ENCODE measurements around the gene SIM2. TPM values are rescaled to one million over a fixed set of nuclear protein-coding genes. Genes with fewer than 3 reads are reported as not detected.
"Not testable (repeated sequence)": the region's sequence is repeated elsewhere in the genome, so short reads cannot be mapped to it uniquely, and the experiment has no call there.

The SIM2 gene
- polyA plus RNA-seq, 4 donors, result 0.04 to 0.28 TPM; not detected in 2

DNA sequence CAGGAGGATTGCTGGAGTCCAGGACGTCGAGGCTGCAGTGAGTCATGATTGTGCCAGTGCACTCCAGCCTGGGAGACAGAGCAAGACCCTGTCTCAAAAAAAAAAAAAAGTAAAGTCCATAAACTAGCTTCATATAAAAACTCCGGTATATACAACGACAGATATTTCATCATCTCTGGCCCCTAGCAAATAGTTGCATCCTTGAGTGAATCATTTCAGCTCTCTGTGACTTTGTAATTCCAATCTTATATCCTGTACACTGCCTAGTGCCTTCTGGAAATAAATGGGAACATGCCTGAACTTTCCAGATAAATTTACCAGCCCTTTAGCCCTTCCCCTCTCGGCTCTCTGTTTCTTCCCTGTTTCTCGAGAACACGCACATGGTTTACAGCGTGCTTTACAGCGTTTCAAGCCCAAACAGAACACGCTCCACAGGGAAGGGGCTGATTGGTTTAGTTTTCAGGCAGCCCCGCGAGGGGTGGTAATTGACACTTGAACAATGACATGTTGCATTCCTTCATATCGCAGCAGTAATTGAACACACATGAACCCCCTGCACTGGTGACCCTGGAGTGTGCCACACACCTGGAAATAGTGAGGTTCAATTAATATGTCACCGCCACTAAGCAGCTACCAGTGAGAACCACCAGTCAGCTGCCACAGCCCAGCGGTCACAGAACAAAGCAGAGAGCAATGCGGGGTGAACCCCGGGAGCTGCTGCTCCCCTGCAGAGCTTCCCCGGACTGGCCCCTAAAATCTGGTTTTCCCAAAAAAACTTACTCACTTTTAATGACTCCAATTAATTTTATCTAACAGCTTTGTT lies 35.7 kb upstream of the SIM2 start:
- Histone ChIP-seq H3K27me3 (ENCODE audit: control insufficient read depth in 3 of 3, insufficient read depth in 3 of 3, low read length in 3 of 3) (peaks cover 0 to 21% (median 15%) of the 10 kb centered on the region in 3 donors), H3K4me1 (ENCODE audit: control insufficient read depth in 3 of 3, insufficient read depth in 2 of 3, low read depth in 1 of 3, low read length in 2 of 3) (no peaks in the 10 kb centered on the region), H3K27ac (ENCODE audit: low read depth in 1 of 3, low read length in 2 of 3) (no peak overlapping the region), H3K4me3 (ENCODE audit: low read depth in 1 of 3, low read length in 3 of 3) (no peak overlapping the region), H3K9me3 (ENCODE audit: control insufficient read depth in 2 of 2, insufficient read depth in 1 of 2, low read depth in 1 of 2, low read length in 1 of 2) (no peaks in the 10 kb centered on the region), H3K36me3 (ENCODE audit: control insufficient read depth in 3 of 3, insufficient read depth in 2 of 3, low read depth in 1 of 3, low read length in 3 of 3) (no peaks in the 10 kb centered on the region)
- WGBS, 3 donors, result 26 to 42% (median 39%) methylated on average over 18 of the region's 18 CpGs
- no peak for FAIRE-seq
- DNase-seq, result no peak

DNA sequence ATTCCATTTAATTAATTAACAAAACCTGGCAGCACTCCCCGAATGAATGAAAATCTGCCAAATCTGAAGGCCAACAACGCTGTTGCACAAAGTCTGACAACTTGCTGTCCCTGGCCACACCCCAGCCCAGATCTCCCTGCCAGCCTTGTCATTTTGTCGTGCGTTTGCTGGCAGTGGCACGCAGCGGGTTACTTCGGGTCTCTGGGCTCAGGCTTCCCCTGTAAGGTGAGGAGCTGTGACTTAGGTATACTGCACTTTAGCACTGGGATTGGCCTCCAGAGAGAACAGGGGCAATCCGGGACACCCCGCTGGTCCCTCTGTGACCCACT lies 34.3 kb upstream of the SIM2 start:
- H3K9me3 ChIP-seq (ENCODE audit: control insufficient read depth in 2 of 2, insufficient read depth in 1 of 2, low read depth in 1 of 2, low read length in 1 of 2), result no peaks in the 10 kb centered on the region
- H3K27me3 ChIP-seq (ENCODE audit: control insufficient read depth in 3 of 3, insufficient read depth in 3 of 3, low read length in 3 of 3), result peaks cover 0 to 19% (median 15%) of the 10 kb centered on the region in 3 donors
- 37 to 67% (median 57%) methylated on average over 9 of the region's 9 CpGs for WGBS, 3 donors
- no peak for DNase-seq
- no peak overlapping the region for H3K4me3 ChIP-seq (ENCODE audit: low read depth in 1 of 3, low read length in 3 of 3)
- H3K27ac ChIP-seq (ENCODE audit: low read depth in 1 of 3, low read length in 2 of 3), result no peak overlapping the region
- FAIRE-seq, result no peak
- H3K4me1 ChIP-seq (ENCODE audit: control insufficient read depth in 3 of 3, insufficient read depth in 2 of 3, low read depth in 1 of 3, low read length in 2 of 3), result no peaks in the 10 kb centered on the region
- no peaks in the 10 kb centered on the region for H3K36me3 ChIP-seq (ENCODE audit: control insufficient read depth in 3 of 3, insufficient read depth in 2 of 3, low read depth in 1 of 3, low read length in 3 of 3)

DNA sequence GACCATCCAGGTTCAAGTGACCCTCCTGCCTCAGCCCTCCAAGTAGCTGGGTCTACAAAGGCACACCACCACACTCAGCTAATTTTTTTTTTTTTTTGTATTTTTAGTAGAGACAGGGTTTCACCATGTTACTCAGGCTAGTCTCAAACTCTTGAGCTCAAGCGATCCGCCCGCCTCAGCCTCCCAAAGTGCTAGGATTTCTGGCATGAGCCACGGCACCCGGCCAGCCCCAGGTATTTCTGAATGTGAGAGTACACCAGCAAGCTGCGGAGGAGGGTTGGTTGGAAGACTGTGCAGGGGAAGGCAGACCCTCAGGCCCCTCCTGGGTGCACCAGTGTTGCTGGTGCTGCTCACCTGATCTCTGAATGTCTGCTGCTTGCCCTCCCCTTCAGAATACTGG lies 33.1 kb upstream of the SIM2 start:
- H3K36me3 ChIP-seq (ENCODE audit: control insufficient read depth in 3 of 3, insufficient read depth in 2 of 3, low read depth in 1 of 3, low read length in 3 of 3), result no peaks in the 10 kb centered on the region
- WGBS, 3 donors, result 85 to 92% (median 88%) methylated on average over 6 of the region's 6 CpGs
- no peaks in the 10 kb centered on the region for H3K4me1 ChIP-seq (ENCODE audit: control insufficient read depth in 3 of 3, insufficient read depth in 2 of 3, low read depth in 1 of 3, low read length in 2 of 3)
- H3K27ac ChIP-seq (ENCODE audit: low read depth in 1 of 3, low read length in 2 of 3), result no peak overlapping the region
- H3K4me3 ChIP-seq (ENCODE audit: low read depth in 1 of 3, low read length in 3 of 3), result no peak overlapping the region
- FAIRE-seq (no peak), DNase-seq (no peak)
- peaks cover 0 to 16% (median 15%) of the 10 kb centered on the region in 3 donors for H3K27me3 ChIP-seq (ENCODE audit: control insufficient read depth in 3 of 3, insufficient read depth in 3 of 3, low read length in 3 of 3)
- no peaks in the 10 kb centered on the region for H3K9me3 ChIP-seq (ENCODE audit: control insufficient read depth in 2 of 2, insufficient read depth in 1 of 2, low read depth in 1 of 2, low read length in 1 of 2)

DNA sequence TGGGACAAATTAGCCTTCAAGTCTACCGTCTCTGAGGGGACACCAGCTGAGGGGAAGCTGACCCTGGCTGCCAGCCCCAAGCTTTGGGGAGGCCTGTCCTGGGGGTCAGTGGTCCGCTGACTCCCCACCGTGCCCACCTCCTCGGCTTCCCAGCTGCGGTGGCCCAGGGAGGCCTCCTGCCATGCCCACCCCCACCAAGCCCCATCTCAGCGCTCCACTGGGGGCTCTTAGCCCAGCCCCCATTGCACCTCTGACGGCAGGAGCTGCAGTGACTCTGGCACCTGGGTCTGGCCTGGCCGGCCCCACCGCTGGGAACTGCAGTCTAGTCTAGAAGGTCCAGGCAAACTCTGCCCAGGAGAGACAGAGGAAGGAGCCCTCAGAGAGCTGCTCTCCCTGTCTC lies 30.2 kb upstream of the SIM2 start:
- DNase-seq, result no peak
- Histone ChIP-seq H3K4me3 (ENCODE audit: low read depth in 1 of 3, low read length in 3 of 3) (no peak overlapping the region), H3K27me3 (ENCODE audit: control insufficient read depth in 3 of 3, insufficient read depth in 3 of 3, low read length in 3 of 3) (peaks cover 0 to 10% (median 8%) of the 10 kb centered on the region in 3 donors), H3K9me3 (ENCODE audit: control insufficient read depth in 2 of 2, insufficient read depth in 1 of 2, low read depth in 1 of 2, low read length in 1 of 2) (no peaks in the 10 kb centered on the region), H3K27ac (ENCODE audit: low read depth in 1 of 3, low read length in 2 of 3) (no peak overlapping the region), H3K4me1 (ENCODE audit: control insufficient read depth in 3 of 3, insufficient read depth in 2 of 3, low read depth in 1 of 3, low read length in 2 of 3) (no peaks in the 10 kb centered on the region), H3K36me3 (ENCODE audit: control insufficient read depth in 3 of 3, insufficient read depth in 2 of 3, low read depth in 1 of 3, low read length in 3 of 3) (no peaks in the 10 kb centered on the region)
- 71 to 75% (median 73%) methylated on average over 8 to 9 of the region's 9 CpGs for WGBS, 3 donors
- no peak for FAIRE-seq

DNA sequence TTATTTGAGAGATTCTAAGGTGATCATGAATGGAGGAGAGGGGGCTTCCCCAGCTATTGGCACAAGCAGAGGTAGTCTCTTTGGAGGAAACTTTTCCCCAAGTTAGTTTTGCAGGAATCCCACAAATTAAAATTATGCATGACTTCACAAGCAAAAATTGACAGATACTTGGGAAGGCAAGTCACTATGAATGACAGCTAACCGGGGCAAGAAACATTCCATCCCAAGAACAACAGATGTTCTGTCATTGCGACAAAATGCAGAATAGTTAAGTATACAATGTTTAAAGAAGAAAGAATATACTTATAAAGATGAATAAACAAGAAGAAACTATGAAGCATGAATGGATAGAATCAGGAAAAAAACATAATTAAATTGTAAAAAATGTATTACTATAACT lies 27.1 kb upstream of the SIM2 start:
- Histone ChIP-seq H3K27me3 (ENCODE audit: control insufficient read depth in 3 of 3, insufficient read depth in 3 of 3, low read length in 3 of 3) (peaks cover 0 to 7% (median 0%) of the 10 kb centered on the region in 3 donors), H3K36me3 (ENCODE audit: control insufficient read depth in 3 of 3, insufficient read depth in 2 of 3, low read depth in 1 of 3, low read length in 3 of 3) (no peaks in the 10 kb centered on the region), H3K27ac (ENCODE audit: low read depth in 1 of 3, low read length in 2 of 3) (no peak overlapping the region), H3K4me3 (ENCODE audit: low read depth in 1 of 3, low read length in 3 of 3) (no peak overlapping the region), H3K4me1 (ENCODE audit: control insufficient read depth in 3 of 3, insufficient read depth in 2 of 3, low read depth in 1 of 3, low read length in 2 of 3) (no peaks in the 10 kb centered on the region), H3K9me3 (ENCODE audit: control insufficient read depth in 2 of 2, insufficient read depth in 1 of 2, low read depth in 1 of 2, low read length in 1 of 2) (no peaks in the 10 kb centered on the region)
- WGBS, 3 donors, result 76 to 95% (median 87%) methylated on average over 2 of the region's 2 CpGs
- FAIRE-seq (no peak), DNase-seq (no peak)

DNA sequence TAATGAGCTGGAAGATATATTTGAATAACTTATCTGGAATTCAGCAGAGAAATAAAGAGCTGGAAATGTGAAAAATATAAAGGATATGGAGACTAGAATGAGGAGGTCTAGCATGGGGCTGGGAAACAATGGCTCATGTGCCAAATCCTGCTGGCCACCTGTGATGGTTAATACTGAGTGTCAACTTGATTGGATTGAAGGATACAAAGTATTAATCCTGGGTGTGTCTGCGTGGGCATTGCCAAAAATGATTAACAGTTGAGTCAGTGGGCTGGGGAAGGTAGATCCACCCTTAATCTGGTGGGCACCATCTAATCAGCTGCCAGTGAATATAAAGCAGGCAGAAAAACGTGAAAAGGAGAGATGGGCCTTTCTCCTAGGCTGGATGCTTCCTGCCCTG lies 26.6 kb upstream of the SIM2 start:
- not testable (repeated sequence) for H3K9me3 ChIP-seq (ENCODE audit: control insufficient read depth in 2 of 2, insufficient read depth in 1 of 2, low read depth in 1 of 2, low read length in 1 of 2); DNase-seq; H3K27ac ChIP-seq (ENCODE audit: low read depth in 1 of 3, low read length in 2 of 3); H3K4me3 ChIP-seq (ENCODE audit: low read depth in 1 of 3, low read length in 3 of 3); H3K4me1 ChIP-seq (ENCODE audit: control insufficient read depth in 3 of 3, insufficient read depth in 2 of 3, low read depth in 1 of 3, low read length in 2 of 3); H3K36me3 ChIP-seq (ENCODE audit: control insufficient read depth in 3 of 3, insufficient read depth in 2 of 3, low read depth in 1 of 3, low read length in 3 of 3); H3K27me3 ChIP-seq (ENCODE audit: control insufficient read depth in 3 of 3, insufficient read depth in 3 of 3, low read length in 3 of 3); FAIRE-seq
- WGBS, 3 donors, result 29 to 63% (median 41%) methylated on average over 2 of the region's 2 CpGs

DNA sequence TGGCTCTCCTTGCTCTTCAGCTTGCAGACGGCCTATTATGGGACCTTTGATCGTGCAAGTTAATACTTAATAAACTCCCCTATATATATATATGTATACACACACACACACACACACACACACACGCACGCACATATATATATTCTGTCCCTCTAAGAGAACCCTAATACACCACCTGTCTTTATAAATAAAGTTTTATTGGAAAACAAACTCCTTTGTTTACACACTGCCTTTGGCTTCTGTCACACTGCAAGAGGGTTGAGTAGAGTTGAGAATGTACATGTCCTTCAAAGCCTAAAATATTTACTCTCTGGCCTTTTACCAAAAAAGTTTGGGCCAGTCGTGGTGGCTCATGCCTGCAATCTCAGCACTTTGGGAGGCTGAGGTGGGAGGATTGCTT lies 26.2 kb upstream of the SIM2 start:
- Histone ChIP-seq H3K27me3 (ENCODE audit: control insufficient read depth in 3 of 3, insufficient read depth in 3 of 3, low read length in 3 of 3) (peaks cover 0 to 7% (median 2%) of the 10 kb centered on the region in 3 donors), H3K9me3 (ENCODE audit: control insufficient read depth in 2 of 2, insufficient read depth in 1 of 2, low read depth in 1 of 2, low read length in 1 of 2) (no peaks in the 10 kb centered on the region)
- no peak for FAIRE-seq

DNA sequence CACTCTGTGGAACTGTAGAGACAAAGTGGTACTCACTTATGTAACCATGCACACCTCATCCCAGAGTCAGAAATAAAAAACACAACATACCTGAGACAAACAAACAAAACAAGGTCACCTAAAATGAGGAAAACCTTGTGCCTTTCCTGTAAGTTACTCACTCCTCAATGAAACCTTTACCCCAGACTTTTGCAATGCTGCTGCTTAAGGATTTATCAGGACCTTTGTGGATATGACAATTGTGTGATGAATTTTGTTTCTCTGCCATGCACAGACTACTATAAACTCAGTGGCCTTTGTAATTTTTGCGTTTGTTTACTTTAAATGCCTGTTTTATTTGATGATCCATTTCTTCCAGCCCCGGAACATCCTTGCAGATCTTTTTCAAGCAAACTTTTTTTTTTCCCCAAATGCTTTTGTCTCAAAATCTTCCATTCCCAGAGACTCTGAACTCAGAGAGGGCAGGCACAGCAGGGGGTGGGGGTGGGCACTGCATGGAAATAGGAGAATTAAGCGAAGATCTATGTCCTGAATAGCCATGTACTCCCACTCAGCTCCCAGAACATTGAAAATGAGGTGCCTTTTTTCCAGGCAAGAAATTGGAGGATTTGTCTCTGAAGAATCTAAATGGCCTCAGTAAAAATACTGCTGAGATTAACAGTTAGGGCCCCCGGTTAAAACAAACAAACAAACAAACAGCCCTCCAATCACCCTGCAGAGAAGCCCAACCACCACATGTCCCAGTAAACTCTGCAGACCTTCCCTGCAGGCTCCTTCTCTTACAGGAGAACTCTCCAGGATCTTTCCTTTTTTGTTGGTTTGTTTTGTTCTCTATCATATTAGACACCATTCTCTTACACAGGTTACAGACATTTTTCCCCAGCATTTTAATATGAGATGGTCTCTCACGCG lies 22.6 kb upstream of the SIM2 start:
- Histone ChIP-seq H3K4me1 (ENCODE audit: control insufficient read depth in 3 of 3, insufficient read depth in 2 of 3, low read depth in 1 of 3, low read length in 2 of 3) (no peaks in the 10 kb centered on the region), H3K4me3 (ENCODE audit: low read depth in 1 of 3, low read length in 3 of 3) (no peak overlapping the region), H3K27me3 (ENCODE audit: control insufficient read depth in 3 of 3, insufficient read depth in 3 of 3, low read length in 3 of 3) (peaks cover 0 to 13% (median 7%) of the 10 kb centered on the region in 3 donors), H3K27ac (ENCODE audit: low read depth in 1 of 3, low read length in 2 of 3) (no peak overlapping the region), H3K36me3 (ENCODE audit: control insufficient read depth in 3 of 3, insufficient read depth in 2 of 3, low read depth in 1 of 3, low read length in 3 of 3) (no peaks in the 10 kb centered on the region), H3K9me3 (ENCODE audit: control insufficient read depth in 2 of 2, insufficient read depth in 1 of 2, low read depth in 1 of 2, low read length in 1 of 2) (peaks cover 3 to 11% of the 10 kb centered on the region in 2 donors)
- FAIRE-seq (no peak), DNase-seq (no peak)
- whole genome bisulfite sequencing, 3 donors, result 52 to 62% (median 62%) methylated on average over 6 of the region's 6 CpGs

More for the DNA sequence above, 26.2 kb upstream of the SIM2 start:
- H3K27ac ChIP-seq (ENCODE audit: low read depth in 1 of 3, low read length in 2 of 3), result no peak overlapping the region
- H3K4me1 ChIP-seq (ENCODE audit: control insufficient read depth in 3 of 3, insufficient read depth in 2 of 3, low read depth in 1 of 3, low read length in 2 of 3), result no peaks in the 10 kb centered on the region
- no peak for DNase-seq
- WGBS, 3 donors, result 53 to 74% (median 63%) methylated on average over 5 of the region's 5 CpGs
- no peaks in the 10 kb centered on the region for H3K36me3 ChIP-seq (ENCODE audit: control insufficient read depth in 3 of 3, insufficient read depth in 2 of 3, low read depth in 1 of 3, low read length in 3 of 3)
- H3K4me3 ChIP-seq (ENCODE audit: low read depth in 1 of 3, low read length in 3 of 3), result no peak overlapping the region
